HepG2 (cell line): ENCODE measurements around the gene TEX261. TPM values are rescaled to one million over a fixed set of nuclear protein-coding genes. Genes with fewer than 3 reads are reported as not detected.

ENCODE experiments used
- ATAC-seq: fragments of 200-7000 bp; cut with Tn5 transposase; 3 replicates; pipeline ENCODE4 v1.9.1; 2020; ENCODE audit warnings: mild to moderate bottlenecking, moderate library complexity
- BruUV-seq: library from RNA; stranded (reverse); fragments of 400-500 nt; replicated peaks from 2 replicates; lab custom pipeline; 2021; lab: Mats Ljungman, UMichigan
- CTCF ChIA-PET: fragments of 300-600 bp; formaldehyde crosslinking; extraction: SDS; loops from one replicate; lab custom pipeline; 2021; ENCODE audit warnings: low total read pairs, inconsistent platforms, low intra/inter-chr PET ratio; lab: Yijun Ruan, JAX
- POLR2A ChIA-PET: fragments of 350-600 bp; sonication (Branson Sonifier 250); formaldehyde crosslinking; loops from one replicate; lab custom pipeline; 2020; ENCODE audit warnings: antibody characterized with exemption, inconsistent platforms; lab: Yijun Ruan, JAX
- DNase-seq: peaks from one replicate; pipeline ENCODE4 v3.0.0-alpha.2; 2015; ENCODE audit warnings: low spot score
- FAIRE-seq: peaks from 3 replicates; lab custom pipeline; 2011; peaks lifted over from hg19 to GRCh38; lab: Jason Lieb, UNC
- H2AFZ ChIP-seq: one replicate; pipeline ENCODE4 v1.6.1; 2011; ENCODE audit warnings: low read length, inconsistent platforms
- H3K27ac ChIP-seq: fragments of 300-600 bp; 3 replicates; pipeline ENCODE4 v1.8.0; 2011; ENCODE audit warnings: mixed run types, mild to moderate bottlenecking, mixed read lengths, low read length, inconsistent platforms; ENCODE audit not compliant: insufficient read depth; ENCODE audit errors: extremely low read length
- H3K27me3 ChIP-seq, 2 experiments: fragments of 200-600 bp in 1 of 2; 2 replicates in 1 of 2; 3 replicates in 1 of 2; pipeline versions ENCODE4 v1.6.0 to v1.8.0; 2011; ENCODE audit warnings: low read length in 2 of 2, mild to moderate bottlenecking in 2 of 2, moderate library complexity in 2 of 2, inconsistent platforms in 1 of 2; ENCODE audit not compliant: insufficient read depth in 2 of 2, control insufficient read depth in 1 of 2
- H3K36me3 ChIP-seq, 2 experiments: fragments of 200-600 bp in 1 of 2; replicated peaks in 1 of 2; 2 replicates in 1 of 2; 3 replicates in 1 of 2; pipeline versions ENCODE4 v1.5.1 to v1.8.0; 2011; ENCODE audit warnings: low read length in 2 of 2, inconsistent platforms in 1 of 2; ENCODE audit not compliant: insufficient read depth in 2 of 2, control insufficient read depth in 1 of 2
- H3K4me1 ChIP-seq: 2 replicates; pipeline ENCODE4 v1.5.1; 2012; ENCODE audit warnings: low read length, inconsistent platforms; ENCODE audit not compliant: insufficient read depth
- H3K4me2 ChIP-seq: 2 replicates; pipeline ENCODE4 v1.6.0; 2011; ENCODE audit warnings: low read depth, low read length, inconsistent platforms
- H3K4me3 ChIP-seq, 3 experiments: fragments of 200-600 bp in 1 of 3; sonication (generic), shearing (Covaris generic) in 1 of 3; replicated peaks in 1 of 3; 2 replicates each; pipeline ENCODE4 v1.5.1; 2011 to 2016; ENCODE audit warnings: low read length in 3 of 3, inconsistent platforms in 2 of 3, low read depth in 2 of 3, mild to moderate bottlenecking in 2 of 3, control low read depth in 1 of 3, mixed read lengths in 1 of 3; ENCODE audit not compliant: insufficient read depth in 1 of 3
- H3K79me2 ChIP-seq: one replicate; pipeline ENCODE4 v1.6.1; 2011; ENCODE audit warnings: low read length, inconsistent platforms; ENCODE audit not compliant: insufficient read depth
- H3K9ac ChIP-seq: 2 replicates; pipeline ENCODE4 v1.6.0; 2011; ENCODE audit warnings: mild to moderate bottlenecking, low read depth, low read length, inconsistent platforms; ENCODE audit not compliant: insufficient read depth
- H3K9me3 ChIP-seq: 2 replicates; pipeline ENCODE4 v1.5.1; 2012; ENCODE audit warnings: mild to moderate bottlenecking, low read length
- H4K20me1 ChIP-seq: 2 replicates; pipeline ENCODE4 v1.6.0; 2011; ENCODE audit warnings: inconsistent platforms, mild to moderate bottlenecking, low read length, moderate library complexity; ENCODE audit not compliant: insufficient read depth
- KLF9 ChIP-seq: IDR thresholded peaks from 2 replicates; pipeline ENCODE4 v1.6.1; 2016; ENCODE audit warnings: low read depth
- NR2F2 ChIP-seq: IDR thresholded peaks from 2 replicates; pipeline ENCODE4 v1.6.1; 2012; ENCODE audit warnings: low read depth, inconsistent platforms, borderline replicate concordance
- YEATS2 ChIP-seq: sonication (generic); formaldehyde crosslinking; IDR thresholded peaks from 2 replicates; pipeline ENCODE4 v1.4.0; 2020; ENCODE audit warnings: missing genetic modification reagents, borderline replicate concordance
- ZC3H13 ChIP-seq: sonication (generic); formaldehyde crosslinking; IDR thresholded peaks from 2 replicates; pipeline ENCODE4 v1.8.1; 2023; ENCODE audit warnings: mild to moderate bottlenecking, missing genetic modification reagents, moderate library complexity
- ZFP41 ChIP-seq: sonication (generic); formaldehyde crosslinking; IDR thresholded peaks from 2 replicates; pipeline ENCODE4 v1.4.0; 2020; ENCODE audit warnings: mild to moderate bottlenecking, missing genetic modification reagents, borderline replicate concordance
- ZNF225 ChIP-seq: sonication (generic); formaldehyde crosslinking; IDR thresholded peaks from 2 replicates; pipeline ENCODE4 v1.4.0; 2020; ENCODE audit warnings: mild to moderate bottlenecking, missing genetic modification reagents
- ZNF709 ChIP-seq: sonication (generic); formaldehyde crosslinking; IDR thresholded peaks from 2 replicates; pipeline ENCODE4 v1.5.0; 2020; ENCODE audit warnings: mild to moderate bottlenecking, missing genetic modification reagents
- WGBS: methylation state at CpG from one replicate; pipeline ENCODE4 v1.1.6; 2017; ENCODE audit warnings: low lambda C conversion rate; 5-methylcytosine and 5-hydroxymethylcytosine counted together
- in situ Hi-C: cut with HindIII; loops from 2 replicates; pipeline ENCODE4 v1.10.0; 2017; ENCODE audit warnings: low pct_unique_long_range_greater_than_20kb; ENCODE audit not compliant: extremely low pct_ligation_motif_present
- intact Hi-C: fragments of 100-400 bp; cut with micrococcal nuclease; formaldehyde crosslinking; loops from one replicate; pipeline ENCODE4 v1.10.0; 2022; ENCODE audit not compliant: unreplicated experiment
- polyA plus RNA-seq, 8 experiments: library from polyadenylated mRNA; depleted of rRNA in 3 of 8; stranded (reverse) in 7 of 8; unstranded in 1 of 8; fragments of >200 nt; fragmentation: Illumina TruSeq in 4 of 8; extraction: Trizol in 4 of 8; gene quantifications; 2 replicates each; pipeline versions ENCODE4 v1.2.1 to v1.2.3, GENCODE V29; 2011 to 2016; ENCODE audit warnings: low read depth in 4 of 8, missing spikeins in 1 of 8, mixed read lengths in 1 of 8; ENCODE audit not compliant: insufficient read depth in 1 of 8
- total RNA-seq, 5 experiments: library from RNA; depleted of rRNA; stranded (reverse); fragments of >200 nt; fragmentation: Illumina TruSeq; extraction: Trizol; gene quantifications; 2 replicates each; pipeline ENCODE4 v1.2.3, GENCODE V29; 2016; ENCODE audit warnings: low read depth in 1 of 5
- TF ChIP-seq, protein P1 (sequence below): sonication (generic); formaldehyde crosslinking; IDR thresholded peaks from 2 replicates; pipeline ENCODE4 v1.4.0; 2020; ENCODE audit warnings: missing genetic modification reagents, low read depth, mild to moderate bottlenecking, borderline replicate concordance
- TF ChIP-seq, protein P2 (sequence below): sonication (generic); formaldehyde crosslinking; IDR thresholded peaks from 2 replicates; pipeline ENCODE4 v1.9.0; 2021; ENCODE audit warnings: missing genetic modification reagents, mild to moderate bottlenecking, borderline replicate concordance
- TF ChIP-seq, protein P3 (sequence below): sonication (generic); formaldehyde crosslinking; IDR thresholded peaks from 2 replicates; pipeline ENCODE4; 2020; ENCODE audit warnings: missing genetic modification reagents, mild to moderate bottlenecking, borderline replicate concordance

Gene TEX261
- total and polyA plus RNA-seq, 2 of the 13 experiments (the other 11 are each of a cell fraction or from before 2014, with no cell fraction given), result 43.8 to 78.7 TPM

DNA sequence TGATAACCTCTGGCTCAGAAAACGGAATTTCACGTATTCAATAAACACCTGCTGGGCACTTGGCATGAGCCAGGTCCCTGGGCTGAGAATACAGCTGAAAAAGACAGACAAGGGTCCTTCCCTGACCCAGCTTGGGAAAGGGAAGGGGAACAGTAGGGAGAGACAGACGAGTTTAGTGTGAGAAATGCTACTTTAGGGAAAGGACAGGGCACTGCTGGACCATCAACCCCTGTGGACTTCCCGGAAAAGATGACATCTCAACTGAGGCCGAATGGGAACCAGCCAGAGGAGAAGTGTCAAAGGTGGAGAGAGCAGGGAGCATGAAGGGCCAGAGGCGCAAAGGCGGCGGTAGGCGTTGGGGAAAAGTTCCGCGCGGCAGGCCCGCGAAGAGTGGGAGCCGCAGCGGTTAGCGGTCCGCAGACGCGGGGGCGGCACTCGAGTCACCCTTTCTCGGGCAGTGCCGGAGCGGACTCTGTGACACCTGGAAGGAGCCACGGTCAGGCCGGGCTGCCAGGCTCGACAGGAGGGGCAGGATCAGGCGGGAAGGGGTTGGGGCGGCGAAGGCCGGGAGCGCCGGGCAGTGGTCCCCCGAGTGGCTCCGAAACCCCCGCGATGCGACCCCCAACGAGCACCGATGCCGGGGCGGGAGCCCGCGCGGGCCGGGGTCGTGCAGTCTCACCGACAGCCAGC is 519 bp downstream of the TEX261 start (continued):
- TF ChIP-seq, protein P1, sequence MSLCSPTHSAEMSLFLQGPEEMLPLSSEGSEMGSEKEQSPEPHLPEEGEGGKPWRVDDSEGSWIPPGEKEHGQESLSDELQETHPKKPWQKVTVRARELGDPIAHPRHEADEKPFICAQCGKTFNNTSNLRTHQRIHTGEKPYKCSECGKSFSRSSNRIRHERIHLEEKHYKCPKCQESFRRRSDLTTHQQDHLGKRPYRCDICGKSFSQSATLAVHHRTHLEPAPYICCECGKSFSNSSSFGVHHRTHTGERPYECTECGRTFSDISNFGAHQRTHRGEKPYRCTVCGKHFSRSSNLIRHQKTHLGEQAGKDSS (CRISPR knock-in tag), result 0 out of 2 replicates have a peak, but pooled peaks have one; percentile 5
- 0 out of 2 replicates have a peak, but pooled peaks have one; percentile 64 for TF ChIP-seq ZC3H13 (CRISPR knock-in tag)

DNA sequence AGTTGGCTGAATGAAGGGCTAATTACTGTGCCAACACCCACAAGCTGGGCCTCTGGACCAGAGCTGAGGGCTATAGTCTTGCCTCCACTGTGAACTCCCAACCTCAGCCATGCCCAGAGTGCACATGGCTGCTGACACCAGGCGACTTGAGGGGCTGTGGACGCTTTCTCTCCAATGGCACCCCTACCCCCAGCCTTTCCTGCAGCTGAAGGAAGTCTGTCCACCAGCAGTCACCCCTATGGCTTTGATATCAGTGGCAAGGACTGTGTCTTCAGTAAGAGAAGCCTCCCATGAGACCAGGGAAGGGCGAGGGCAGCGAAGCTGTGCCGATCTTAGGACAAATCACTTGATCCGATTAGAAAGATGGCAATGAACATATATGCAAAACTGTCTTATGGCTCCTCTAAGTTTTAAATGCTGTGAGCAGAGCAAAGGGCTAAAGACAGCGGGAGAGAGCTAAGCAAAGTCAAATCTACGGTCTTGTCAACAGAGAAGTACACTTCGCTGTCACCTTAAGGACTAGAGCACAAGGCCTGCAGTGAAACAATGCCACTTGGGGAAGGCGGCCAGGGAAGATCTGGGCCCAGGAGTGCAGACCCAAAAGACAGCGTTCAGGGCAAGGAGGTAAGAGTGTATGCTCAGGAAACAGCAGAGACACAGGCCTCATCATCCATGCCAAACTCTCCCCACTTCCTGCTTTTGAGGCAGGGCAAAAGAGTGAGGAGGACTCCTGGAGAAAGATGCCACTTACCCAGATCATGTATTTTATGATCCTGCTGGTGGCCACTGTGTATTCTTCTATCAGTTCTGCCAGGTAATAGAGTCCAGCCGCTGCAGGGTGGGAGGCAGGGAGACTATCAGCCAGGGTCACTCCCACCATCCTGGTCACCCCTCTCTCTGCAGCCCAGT is 1.5 kb downstream of the TEX261 start:
- in situ Hi-C loops, result no loop called here
- H3K4me2 ChIP-seq, result peak overlapping the region; percentile 97
- peaks cover 25 to 35% of the 10 kb centered on the region in 2 experiments for H3K36me3 ChIP-seq
- peaks cover 8% of the 10 kb centered on the region for H4K20me1 ChIP-seq
- intact Hi-C loops, result no loop called here
- no peak for FAIRE-seq
- WGBS, result 90% methylated on average over 12 of the region's 12 CpGs
- TSS peak; percentile 50 for BruUV-seq
- no peak overlapping the region for H2AFZ ChIP-seq
- ChIA-PET POLR2A (no interaction called here), CTCF (no interaction called here)
- H3K4me1 ChIP-seq, result peaks cover 32% of the 10 kb centered on the region
- DNase-seq, result no peak
- peak overlapping the region; percentile 92 for H3K9ac ChIP-seq
- ATAC-seq, result no peak
- peak overlapping the region; percentile 65 to 96 (median 86) for H3K4me3 ChIP-seq
- no peak overlapping the region for H3K27ac ChIP-seq
- no peaks in the 10 kb centered on the region for H3K9me3 ChIP-seq
- H3K27me3 ChIP-seq, result no peaks in the 10 kb centered on the region; a peak in 1 of 5 replicates
- TF ChIP-seq, protein P2, sequence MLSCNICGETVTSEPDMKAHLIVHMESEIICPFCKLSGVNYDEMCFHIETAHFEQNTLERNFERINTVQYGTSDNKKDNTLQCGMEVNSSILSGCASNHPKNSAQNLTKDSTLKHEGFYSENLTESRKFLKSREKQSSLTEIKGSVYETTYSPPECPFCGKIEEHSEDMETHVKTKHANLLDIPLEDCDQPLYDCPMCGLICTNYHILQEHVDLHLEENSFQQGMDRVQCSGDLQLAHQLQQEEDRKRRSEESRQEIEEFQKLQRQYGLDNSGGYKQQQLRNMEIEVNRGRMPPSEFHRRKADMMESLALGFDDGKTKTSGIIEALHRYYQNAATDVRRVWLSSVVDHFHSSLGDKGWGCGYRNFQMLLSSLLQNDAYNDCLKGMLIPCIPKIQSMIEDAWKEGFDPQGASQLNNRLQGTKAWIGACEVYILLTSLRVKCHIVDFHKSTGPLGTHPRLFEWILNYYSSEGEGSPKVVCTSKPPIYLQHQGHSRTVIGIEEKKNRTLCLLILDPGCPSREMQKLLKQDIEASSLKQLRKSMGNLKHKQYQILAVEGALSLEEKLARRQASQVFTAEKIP (CRISPR knock-in tag), result no peak
- TF ChIP-seq ZNF709 (CRISPR knock-in tag) (no peak), NR2F2 (no peak), ZNF225 (CRISPR knock-in tag) (0 out of 2 replicates have a peak, but pooled peaks have one; percentile 30), ZFP41 (CRISPR knock-in tag) (no peak), YEATS2 (no peak), KLF9 (CRISPR knock-in tag) (no peak)
- TF ChIP-seq, protein P3, sequence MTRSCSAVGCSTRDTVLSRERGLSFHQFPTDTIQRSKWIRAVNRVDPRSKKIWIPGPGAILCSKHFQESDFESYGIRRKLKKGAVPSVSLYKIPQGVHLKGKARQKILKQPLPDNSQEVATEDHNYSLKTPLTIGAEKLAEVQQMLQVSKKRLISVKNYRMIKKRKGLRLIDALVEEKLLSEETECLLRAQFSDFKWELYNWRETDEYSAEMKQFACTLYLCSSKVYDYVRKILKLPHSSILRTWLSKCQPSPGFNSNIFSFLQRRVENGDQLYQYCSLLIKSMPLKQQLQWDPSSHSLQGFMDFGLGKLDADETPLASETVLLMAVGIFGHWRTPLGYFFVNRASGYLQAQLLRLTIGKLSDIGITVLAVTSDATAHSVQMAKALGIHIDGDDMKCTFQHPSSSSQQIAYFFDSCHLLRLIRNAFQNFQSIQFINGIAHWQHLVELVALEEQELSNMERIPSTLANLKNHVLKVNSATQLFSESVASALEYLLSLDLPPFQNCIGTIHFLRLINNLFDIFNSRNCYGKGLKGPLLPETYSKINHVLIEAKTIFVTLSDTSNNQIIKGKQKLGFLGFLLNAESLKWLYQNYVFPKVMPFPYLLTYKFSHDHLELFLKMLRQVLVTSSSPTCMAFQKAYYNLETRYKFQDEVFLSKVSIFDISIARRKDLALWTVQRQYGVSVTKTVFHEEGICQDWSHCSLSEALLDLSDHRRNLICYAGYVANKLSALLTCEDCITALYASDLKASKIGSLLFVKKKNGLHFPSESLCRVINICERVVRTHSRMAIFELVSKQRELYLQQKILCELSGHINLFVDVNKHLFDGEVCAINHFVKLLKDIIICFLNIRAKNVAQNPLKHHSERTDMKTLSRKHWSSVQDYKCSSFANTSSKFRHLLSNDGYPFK (CRISPR knock-in tag), result no peak
- TF ChIP-seq, all 625 proteins: peak for 1
- H3K79me2 ChIP-seq, result peaks cover 19% of the 10 kb centered on the region
